IMR-90 (cell line): Measurements from ENCODE around the gene SOS1. TPM values are rescaled to one million over a fixed set of nuclear protein-coding genes. Genes with fewer than 3 reads are reported as not detected.

Experiments
- ATAC-seq: fragments of 200-7000 bp; cut with Tn5 transposase; 2 replicates; pipeline ENCODE4 v1.9.1; 2020; ENCODE audit warnings: low read depth, mild to moderate bottlenecking, moderate library complexity
- BruUV-seq: library from RNA; stranded (reverse); fragments of 400-500 nt; replicated peaks from 2 replicates; lab custom pipeline; 2021; lab: Mats Ljungman, UMichigan
- CTCF ChIA-PET: fragments of 300-600 bp; formaldehyde crosslinking; extraction: SDS; loops from one replicate; lab custom pipeline; 2021; ENCODE audit warnings: antibody characterized with exemption; lab: Yijun Ruan, JAX
- POLR2A ChIA-PET: fragments of 300-600 bp; sonication (Branson Sonifier 250); formaldehyde crosslinking; loops from one replicate; lab custom pipeline; 2022; ENCODE audit warnings: antibody characterized with exemption; ENCODE audit not compliant: unreplicated experiment; lab: Charles Lee
- DNase-seq: peaks from one replicate; pipeline ENCODE4 v3.0.0; 2013
- H2AFZ ChIP-seq: replicated peaks from 2 replicates; pipeline ENCODE3; 2013; ENCODE audit warnings: low read length, mild to moderate bottlenecking; ENCODE audit not compliant: poor library complexity
- H2AK5ac ChIP-seq: 2 replicates; pipeline ENCODE4 v1.6.1; 2013; ENCODE audit warnings: low read depth, low read length, inconsistent platforms
- H2AK9ac ChIP-seq: replicated peaks from 2 replicates; pipeline ENCODE3; 2013; ENCODE audit warnings: mild to moderate bottlenecking, low read depth, low read length, moderate library complexity; ENCODE audit not compliant: poor library complexity
- H2BK120ac ChIP-seq: 2 replicates; pipeline ENCODE4 v1.6.1; 2013; ENCODE audit warnings: low read depth, low read length, inconsistent platforms
- H2BK15ac ChIP-seq: 3 replicates; pipeline ENCODE4 v1.6.1; 2013; ENCODE audit warnings: low read depth, low read length, inconsistent platforms
- H2BK20ac ChIP-seq: 2 replicates; pipeline ENCODE4 v1.6.1; 2013; ENCODE audit warnings: low read depth, mild to moderate bottlenecking, inconsistent platforms, low read length, moderate library complexity
- H2BK5ac ChIP-seq: 2 replicates; pipeline ENCODE4 v1.6.1; 2013; ENCODE audit warnings: mild to moderate bottlenecking, low read depth, low read length, inconsistent platforms; ENCODE audit not compliant: poor library complexity, severe bottlenecking
- H3K14ac ChIP-seq: replicated peaks from 2 replicates; pipeline ENCODE4 v1.6.1; 2013; ENCODE audit warnings: low read depth, low read length, inconsistent platforms
- H3K18ac ChIP-seq: 2 replicates; pipeline ENCODE4 v1.6.1; 2013; ENCODE audit warnings: low read depth, low read length, control low read depth
- H3K23ac ChIP-seq: 2 replicates; pipeline ENCODE4 v1.6.1; 2013; ENCODE audit warnings: low read depth, low read length, inconsistent platforms
- H3K27ac ChIP-seq: 2 replicates; pipeline ENCODE4 v1.5.1; 2013; ENCODE audit warnings: mild to moderate bottlenecking, control low read depth, low read length; ENCODE audit not compliant: insufficient read depth
- H3K27me3 ChIP-seq: 2 replicates; pipeline ENCODE4 v1.6.1; 2013; ENCODE audit warnings: low read length; ENCODE audit not compliant: control insufficient read depth, insufficient read depth
- H3K36me3 ChIP-seq: 2 replicates; pipeline ENCODE4 v1.6.1; 2013; ENCODE audit warnings: low read length, mixed read lengths; ENCODE audit not compliant: control insufficient read depth, insufficient read depth
- H3K4ac ChIP-seq: 2 replicates; pipeline ENCODE4 v1.6.1; 2013; ENCODE audit warnings: low read depth, low read length, inconsistent platforms
- H3K4me1 ChIP-seq: 2 replicates; pipeline ENCODE4 v1.6.1; 2013; ENCODE audit warnings: low read length, mixed read lengths; ENCODE audit not compliant: control insufficient read depth, insufficient read depth
- H3K4me2 ChIP-seq: 2 replicates; pipeline ENCODE4 v1.6.1; 2013; ENCODE audit warnings: low read depth, mild to moderate bottlenecking, control low read depth, low read length, moderate library complexity
- H3K4me3 ChIP-seq: 2 replicates; pipeline ENCODE4 v1.5.1; 2013; ENCODE audit warnings: low read depth, mild to moderate bottlenecking, control low read depth, low read length, moderate library complexity; ENCODE audit not compliant: insufficient read depth
- H3K56ac ChIP-seq: 2 replicates; pipeline ENCODE4 v1.6.1; 2013; ENCODE audit warnings: low read length, inconsistent platforms; ENCODE audit not compliant: insufficient read depth; ENCODE audit errors: extremely low read depth
- H3K79me1 ChIP-seq, 2 experiments: 2 replicates each; pipeline ENCODE4 v1.6.1; 2013; ENCODE audit warnings: low read length in 2 of 2, inconsistent platforms in 1 of 2, low read depth in 1 of 2
- H3K9ac ChIP-seq: 2 replicates; pipeline ENCODE4 v1.6.1; 2013; ENCODE audit warnings: low read depth, low read length, control low read depth
- H3K9me1 ChIP-seq: 2 replicates; pipeline ENCODE4 v1.6.1; 2013; ENCODE audit warnings: low read length, inconsistent platforms; ENCODE audit not compliant: insufficient read depth
- H3K9me3 ChIP-seq: 2 replicates; pipeline ENCODE4 v1.6.1; 2013; ENCODE audit warnings: low read length; ENCODE audit not compliant: control insufficient read depth, insufficient read depth
- H4K20me1 ChIP-seq: 2 replicates; pipeline ENCODE4 v1.6.1; 2013; ENCODE audit warnings: low read length, inconsistent platforms; ENCODE audit not compliant: insufficient read depth
- H4K5ac ChIP-seq: 2 replicates; pipeline ENCODE4 v1.6.1; 2013; ENCODE audit warnings: mild to moderate bottlenecking, low read depth, low read length, control low read depth
- H4K8ac ChIP-seq, 2 experiments: 2 replicates each; pipeline ENCODE4 v1.6.1; 2013; ENCODE audit warnings: low read depth in 2 of 2, low read length in 2 of 2, control low read depth in 1 of 2, inconsistent platforms in 1 of 2
- H4K91ac ChIP-seq: 2 replicates; pipeline ENCODE4 v1.6.1; 2013; ENCODE audit warnings: low read depth, low read length, inconsistent platforms; ENCODE audit not compliant: insufficient read depth
- CEBPB ChIP-seq: IDR thresholded peaks from 2 replicates; pipeline ENCODE4 v1.6.1; 2012; ENCODE audit warnings: low read depth, low read length, improper control_type of control experiment
- CHD1 ChIP-seq: IDR thresholded peaks from 2 replicates; pipeline ENCODE4 v1.6.1; 2012; ENCODE audit warnings: low read depth, low read length, improper control_type of control experiment
- MAFK ChIP-seq: IDR thresholded peaks from 2 replicates; pipeline ENCODE4 v1.6.1; 2012; ENCODE audit warnings: low read depth, low read length, improper control_type of control experiment
- POLR2A ChIP-seq: IDR thresholded peaks from 2 replicates; pipeline ENCODE4 v1.6.1; 2012; ENCODE audit warnings: mild to moderate bottlenecking, low read depth, low read length
- WGBS, 2 experiments: methylation state at CpG; one replicate each; pipeline versions ENCODE4 v1.1.5 to v1.1.7; 2013; ENCODE audit warnings: missing lambda C conversion rate in 2 of 2; ENCODE audit not compliant: insufficient read length in 1 of 2; ENCODE audit errors: extremely low coverage in 2 of 2; 5-methylcytosine and 5-hydroxymethylcytosine counted together
- dilution Hi-C: fragments of 300-500 bp; cut with HindIII; formaldehyde crosslinking; loops from one replicate; pipeline ENCODE4 v1.14.3; 2018; ENCODE audit warnings: low sequenced_read_pairs; ENCODE audit not compliant: unreplicated experiment
- in situ Hi-C: fragments of 300-500 bp; cut with MboI; formaldehyde crosslinking; loops from 3 replicates; pipeline ENCODE4 v1.14.3; 2019; ENCODE audit warnings: low sequenced_read_pairs, inconsistent platforms, mixed read lengths
- intact Hi-C: fragments of 100-400 bp; cut with micrococcal nuclease; formaldehyde crosslinking; loops from 2 replicates; pipeline ENCODE4 v1.10.0; 2022
- polyA plus RNA-seq, 3 experiments: library from polyadenylated mRNA; depleted of rRNA; stranded (reverse); fragments of >200 nt; gene quantifications; 2 replicates each; pipeline ENCODE4 v1.2.3, GENCODE V29; 2012; ENCODE audit warnings: low replicate concordance in 1 of 3
- total RNA-seq: library from RNA; depleted of rRNA; stranded (reverse); fragments of >200 nt; gene quantifications from 2 replicates; pipeline ENCODE4 v1.2.3, GENCODE V29; 2012

Gene SOS1
- total and polyA plus RNA-seq, 2 of the 4 experiments (the other 2 are of a cell fraction) = 8.2 to 11.2 TPM

DNA sequence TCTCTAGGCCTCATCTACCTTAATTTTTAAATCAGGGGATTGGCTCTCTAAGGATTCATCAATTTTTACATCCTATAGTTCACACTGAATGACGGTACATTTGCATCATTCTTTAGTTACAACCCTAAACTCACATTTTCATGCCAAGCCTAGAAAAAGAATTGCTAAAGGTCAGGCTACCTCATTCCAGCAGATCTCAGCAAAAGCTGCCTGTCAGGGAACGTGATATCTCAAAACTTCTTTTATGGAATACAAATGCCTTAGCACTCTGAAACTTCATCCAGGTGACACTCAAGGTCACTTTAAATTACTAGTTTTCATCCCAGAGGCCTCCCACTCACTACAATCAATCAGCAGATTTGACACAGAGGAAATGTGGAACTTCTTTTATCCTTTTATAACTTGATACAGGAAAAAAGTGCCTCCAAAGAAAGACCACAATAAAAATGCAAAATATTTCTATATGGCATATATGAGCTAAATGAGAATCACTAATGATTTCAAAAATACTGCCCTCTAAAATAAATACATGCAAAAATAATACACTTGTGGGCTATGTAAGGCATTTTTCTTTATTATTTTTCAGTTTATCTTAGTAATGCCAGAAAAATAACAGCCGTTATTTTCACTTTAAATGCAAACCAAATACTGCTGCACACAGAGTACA is 139.7 kb downstream of the SOS1 start:
- TF ChIP-seq POLR2A (no peak), CEBPB (no peak), CHD1 (no peak), MAFK (no peak)
- H4K8ac ChIP-seq = no peak overlapping the region
- no peak overlapping the region for H4K91ac ChIP-seq
- no peak overlapping the region for H3K56ac ChIP-seq
- no peak overlapping the region for H3K23ac ChIP-seq
- no peaks in the 10 kb centered on the region for H3K4me1 ChIP-seq
- H2AFZ ChIP-seq = no peak overlapping the region
- no peaks in the 10 kb centered on the region for H3K27me3 ChIP-seq
- H4K5ac ChIP-seq = no peak overlapping the region
- H2BK20ac ChIP-seq = no peak overlapping the region
- intact Hi-C loops (no loop called here), in situ Hi-C loops (no loop called here), dilution Hi-C loops (no loop called here)
- H3K9me1 ChIP-seq = peaks cover 4% of the 10 kb centered on the region; the same call in 1 of the 2 replicates
- 100% methylated on average over 1 of the region's 3 CpGs; no CpG with 5 or more reads in 1 of the 2 experiments for WGBS, 2 experiments
- no peaks in the 10 kb centered on the region for H3K79me1 ChIP-seq
- no peak overlapping the region for H3K14ac ChIP-seq
- H3K4ac ChIP-seq = no peak overlapping the region
- H3K4me2 ChIP-seq = no peak overlapping the region
- H4K20me1 ChIP-seq = no peaks in the 10 kb centered on the region
- no peak overlapping the region for H3K27ac ChIP-seq
- H2BK15ac ChIP-seq = no peak overlapping the region
- no peak overlapping the region for H2BK120ac ChIP-seq
- no TSS peak for BruUV-seq
- no peak overlapping the region for H3K18ac ChIP-seq
- no peak for DNase-seq
- H2BK5ac ChIP-seq = no peak overlapping the region
- peaks cover 12% of the 10 kb centered on the region for H3K36me3 ChIP-seq
- ChIA-PET CTCF (interaction anchor here (0.5 kb wide), 1 partner anchor 13 kb away, joined by 3 read pairs; no protein-coding TSS in a partner anchor), POLR2A (interaction anchor here (0.6 kb wide), 1 partner anchor 34 kb away, joined by 4 read pairs; no protein-coding TSS in a partner anchor)
- H3K9me3 ChIP-seq = no peaks in the 10 kb centered on the region
- no peak overlapping the region for H3K9ac ChIP-seq
- ATAC-seq = no peak
- H3K4me3 ChIP-seq = no peak overlapping the region
- H2AK9ac ChIP-seq = no peak overlapping the region
- no peak overlapping the region for H2AK5ac ChIP-seq
